ENCODE measurements around the gene KRTAP6-1.

KRTAP6-1 gene

GRCh38 chr21:30613836-30614235 is at the start of gene KRTAP6-1:
Gene KRTAP6-1, minus strand, starts transcription at chr21:30613930. Its CDS starts 26 bp downstream, at chr21:30613904.
- no peak for DNase-seq

- no peak for DNase-seq
These were observed 39.2 kb upstream of the KRTAP6-1 start for GRCh38 chr21:30652891-30653290.

DNA sequence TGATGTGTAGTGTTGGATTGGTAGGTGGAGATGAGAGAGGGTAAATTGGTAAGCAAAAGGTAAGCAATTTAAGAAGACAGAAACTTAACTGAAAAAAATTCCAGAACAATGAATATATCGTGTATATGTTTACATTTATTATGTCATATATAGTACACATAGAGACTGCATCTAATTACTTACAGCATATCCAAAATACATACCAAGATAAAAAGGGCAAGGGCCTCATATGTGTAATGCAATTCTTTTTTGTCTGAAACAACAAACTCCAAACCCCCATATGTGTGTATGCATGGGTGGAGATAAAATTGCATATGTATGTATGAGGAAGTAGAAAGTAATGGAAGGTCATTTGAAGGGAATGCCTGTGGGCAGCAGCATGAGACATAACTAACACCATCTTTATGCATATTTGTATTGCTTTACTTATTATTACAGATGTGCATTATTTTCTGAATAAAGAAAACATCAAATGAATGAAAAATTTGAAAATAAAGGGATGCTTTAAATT is 33.2 kb upstream of the KRTAP6-1 start:
- DNase-seq = no peak

GRCh38 chr21:30642564-30642963 is 28.8 kb upstream of the KRTAP6-1 start, which contains the start of gene KRTAP20-3:
Gene KRTAP20-3, plus strand, starts transcription at chr21:30642864.
- DNase-seq = no peak

GRCh38 chr21:30638686-30639085 is 25.0 kb upstream of the KRTAP6-1 start:
- DNase-seq = no peak

GRCh38 chr21:30634906-30635305 is 21.2 kb upstream of the KRTAP6-1 start, which contains the start of gene KRTAP20-2:
Gene KRTAP20-2, plus strand, starts transcription at chr21:30635206. Its CDS starts 58 bp downstream, at chr21:30635264.
- DNase-seq = no peak

DNA sequence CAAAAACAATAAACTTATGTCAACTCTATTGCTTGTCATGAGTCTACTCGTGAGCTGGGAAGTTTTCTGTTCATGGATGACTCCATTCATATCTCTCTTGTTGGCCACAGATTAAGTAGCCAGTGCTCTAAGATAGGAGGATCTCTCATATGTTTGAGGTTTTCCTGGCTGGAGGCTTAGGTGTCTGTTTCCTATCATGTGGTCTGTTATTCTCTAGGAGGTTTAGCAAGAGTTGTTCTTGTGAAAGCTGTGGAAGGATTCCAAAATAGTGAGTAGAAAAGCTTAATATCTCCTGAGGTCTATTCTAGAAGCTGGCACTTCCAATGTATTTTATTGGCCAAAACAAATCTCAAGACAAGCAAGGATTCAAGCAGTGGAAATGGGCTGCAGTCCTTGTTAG is 15.5 kb upstream of the KRTAP6-1 start:
- DNase-seq = no peak

GRCh38 chr21:30628109-30628508 is 14.4 kb upstream of the KRTAP6-1 start:
- no peak for DNase-seq

DNA sequence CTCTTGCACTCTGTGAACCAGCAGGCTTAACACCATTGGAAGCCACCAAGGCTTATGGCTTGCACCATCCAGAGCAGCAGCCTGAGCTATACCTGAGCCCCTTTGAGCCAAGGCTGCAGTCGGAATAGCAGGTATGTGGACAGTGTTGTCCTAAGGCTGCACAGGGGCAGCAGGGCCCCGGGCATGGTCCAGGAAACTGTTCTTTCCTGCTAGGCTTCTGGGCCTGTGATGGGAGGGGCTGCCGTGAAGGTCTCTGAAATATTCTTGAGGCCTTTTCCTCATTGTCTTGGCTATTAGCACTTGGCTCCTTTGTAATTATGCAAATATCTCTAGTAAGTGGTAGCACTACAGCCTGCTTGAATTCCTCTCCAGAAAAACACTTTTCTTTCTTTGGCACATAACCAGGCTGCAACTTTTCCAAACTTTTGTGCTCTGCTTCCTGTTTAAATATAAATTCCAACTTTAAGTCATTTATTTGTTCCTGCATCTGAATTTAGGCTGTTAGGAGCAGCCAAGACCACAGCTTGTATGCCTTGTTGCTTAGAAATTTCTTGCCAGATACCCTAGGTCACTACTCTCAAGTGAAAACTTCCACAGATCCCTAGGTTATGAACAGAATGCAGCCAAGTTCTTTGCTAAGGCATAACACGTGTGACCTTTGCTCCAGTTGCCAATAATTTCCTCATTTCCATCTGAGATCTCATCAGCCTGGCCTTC is 11.9 kb upstream of the KRTAP6-1 start:
- no peak for DNase-seq

GRCh38 chr21:30623362-30623761 is 9.6 kb upstream of the KRTAP6-1 start:
- no peak for DNase-seq

- no peak for DNase-seq
These were observed 6.8 kb upstream of the KRTAP6-1 start, which contains the start of gene KRTAP20-4 for GRCh38 chr21:30620522-30620921. Gene KRTAP20-4, plus strand, starts transcription at chr21:30620627.

GRCh38 chr21:30620080-30620479 is 6.3 kb upstream of the KRTAP6-1 start:
- DNase-seq = no peak

DNA sequence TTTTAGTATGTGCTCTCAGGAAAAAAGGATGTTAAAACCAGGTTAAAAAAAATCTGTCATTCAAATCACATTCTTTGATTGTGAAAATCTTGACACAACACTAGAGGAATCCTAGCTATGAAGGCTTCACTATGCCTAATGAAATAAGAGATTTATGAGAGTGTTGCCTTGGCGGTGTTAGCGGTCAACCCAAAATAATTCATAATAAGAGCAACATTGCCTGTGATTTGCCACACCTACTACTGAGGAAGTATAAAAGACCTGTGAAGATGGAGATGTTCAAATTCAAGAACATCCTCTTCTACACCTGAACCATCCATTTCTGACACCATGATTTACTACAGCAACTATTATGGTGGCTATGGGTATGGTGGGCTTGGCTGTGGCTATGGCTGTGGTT is 2.4 kb upstream of the KRTAP6-1 start, which contains the start of gene KRTAP20-1:
Gene KRTAP20-1, plus strand, starts transcription at position 301 of the 400 bp plus-strand sequence. Its CDS starts 30 bp downstream, at position 331.
- no peak for DNase-seq

GRCh38 chr21:30615199-30615598 is 1.5 kb upstream of the KRTAP6-1 start:
- no peak for DNase-seq

DNA sequence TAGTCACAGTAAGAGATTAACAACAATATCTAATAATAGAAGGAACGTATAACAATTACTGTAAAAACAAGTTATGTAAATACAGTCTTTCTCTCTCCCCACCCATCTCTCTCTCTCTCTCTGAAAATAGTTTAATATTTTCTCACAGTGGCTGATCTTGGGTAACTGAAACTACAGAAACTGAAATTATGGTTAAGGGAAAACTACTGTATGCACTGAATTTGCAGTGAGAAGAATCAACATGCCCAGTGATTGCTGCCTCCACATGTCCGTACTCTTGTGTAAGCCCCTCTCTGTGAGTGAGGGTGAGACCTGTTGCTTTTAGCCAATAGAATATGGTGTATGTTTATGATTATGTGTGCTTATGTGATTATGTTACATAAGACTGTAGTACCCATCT is 1.6 kb downstream of the KRTAP6-1 start:
- DNase-seq = no peak

GRCh38 chr21:30605968-30606367 is 7.8 kb downstream of the KRTAP6-1 start:
- no peak for DNase-seq

DNA sequence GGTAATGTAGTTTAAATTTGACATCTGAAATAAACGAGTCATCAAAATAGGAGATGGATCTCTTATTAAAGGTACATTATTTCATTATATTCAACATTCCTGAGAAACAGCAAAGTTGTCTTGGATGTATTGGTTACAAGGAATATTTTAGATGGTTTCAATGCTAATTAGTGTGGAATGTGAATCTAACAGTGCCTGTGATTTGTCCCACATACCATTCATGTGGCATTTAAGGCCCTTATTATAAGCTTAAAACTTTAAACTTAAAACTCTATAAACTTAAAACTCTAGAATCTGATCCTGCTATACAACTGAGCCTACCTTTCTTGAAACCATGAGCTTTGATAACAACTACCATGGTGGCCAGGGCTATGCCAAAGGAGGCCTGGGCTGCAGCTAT is 12.9 kb downstream of the KRTAP6-1 start, which contains the start of gene KRTAP22-1:
Gene KRTAP22-1, plus strand, starts transcription at position 301 of the 400 bp plus-strand sequence.
- no peak for DNase-seq

DNA sequence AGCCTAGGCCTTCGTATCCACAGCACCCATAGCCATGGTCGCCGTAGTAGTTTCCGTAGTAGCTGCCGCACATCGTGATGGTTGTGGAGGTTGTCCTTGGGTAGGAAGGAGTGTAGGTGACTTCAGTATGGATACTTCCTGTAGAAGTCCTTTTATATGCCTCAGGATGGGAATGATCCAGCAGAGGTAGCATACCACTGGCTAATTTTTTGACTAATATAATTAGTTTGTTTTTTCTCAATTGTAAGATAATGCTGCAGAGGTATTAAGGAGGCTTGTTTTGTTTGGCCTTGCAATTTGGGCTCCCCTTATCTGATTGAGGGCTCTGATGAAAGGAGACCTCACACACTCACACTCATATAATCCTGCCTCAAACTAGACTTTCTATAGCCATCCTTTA is 14.9 kb downstream of the KRTAP6-1 start, which contains the start of gene KRTAP6-2:
Gene KRTAP6-2, minus strand, starts transcription at position 101 of the 400 bp plus-strand sequence. Its CDS starts 28 bp downstream, at position 73.
- DNase-seq = no peak

GRCh38 chr21:30592140-30592539 is 21.6 kb downstream of the KRTAP6-1 start, which contains the start of gene KRTAP6-3:
Gene KRTAP6-3, plus strand, starts transcription at chr21:30592440. Its CDS starts 6 bp downstream, at chr21:30592446.
- DNase-seq = no peak

DNA sequence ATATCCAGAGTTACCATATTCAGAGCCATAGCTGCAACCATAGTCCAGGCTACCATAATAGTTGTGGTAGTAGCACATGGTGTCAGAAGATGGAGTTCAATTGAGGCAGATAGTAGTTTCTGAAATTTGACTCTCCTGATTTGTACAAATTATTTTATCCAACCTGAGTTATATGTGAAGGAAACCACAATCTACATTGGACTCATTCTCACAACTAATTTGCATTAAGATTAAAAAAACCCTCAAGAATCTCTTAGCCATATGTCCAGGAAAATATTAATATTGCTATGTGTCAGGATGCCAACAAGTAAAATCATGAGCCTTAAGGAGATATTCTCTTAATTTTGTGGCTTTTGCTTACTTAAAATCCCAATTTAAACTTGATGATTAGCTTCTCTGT is 23.4 kb downstream of the KRTAP6-1 start, which contains the start of gene KRTAP22-2:
Gene KRTAP22-2, minus strand, starts transcription at position 101 of the 400 bp plus-strand sequence.
- no peak for DNase-seq

DNA sequence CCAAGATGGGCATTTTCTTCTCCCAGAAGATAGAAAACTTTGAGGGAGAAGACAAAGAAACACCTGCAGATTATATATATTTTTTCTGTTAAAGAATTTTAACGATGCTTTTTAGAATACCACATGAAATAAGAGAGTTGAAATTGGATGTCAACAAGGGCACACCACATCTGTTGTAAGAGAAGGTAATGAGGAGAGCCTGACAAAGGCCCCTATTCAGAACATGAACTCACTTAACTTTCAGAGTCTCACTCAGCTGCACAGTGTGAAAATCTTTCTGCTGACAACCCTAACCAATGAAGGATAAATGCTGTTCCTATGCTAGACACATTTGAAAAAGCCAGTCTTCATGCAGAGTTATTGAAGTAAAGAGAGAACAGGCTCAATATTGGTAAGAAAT is 30.9 kb downstream of the KRTAP6-1 start:
- no peak for DNase-seq

DNA sequence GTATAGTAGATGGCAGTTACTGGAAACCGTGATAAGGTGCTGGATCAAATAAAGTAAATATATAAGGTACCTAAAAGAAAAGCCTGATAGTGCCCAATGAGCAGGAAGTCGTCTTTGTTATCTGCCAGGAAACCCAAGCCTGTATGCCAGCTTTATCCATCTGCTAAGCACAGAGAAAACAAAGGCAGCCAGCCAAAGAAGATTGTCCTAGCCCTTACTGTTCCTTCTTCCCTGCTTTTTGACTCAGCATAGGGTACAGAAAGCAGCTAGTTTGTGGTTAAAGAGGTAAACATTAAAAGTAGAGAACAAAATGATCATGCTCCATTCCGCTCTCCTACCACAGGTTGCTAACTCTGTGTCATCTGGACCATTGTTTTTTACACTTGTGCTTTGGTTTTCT is 33.6 kb downstream of the KRTAP6-1 start:
- DNase-seq = no peak

- DNase-seq = no peak
These were observed 34.4 kb downstream of the KRTAP6-1 start for GRCh38 chr21:30579346-30579745.

DNA sequence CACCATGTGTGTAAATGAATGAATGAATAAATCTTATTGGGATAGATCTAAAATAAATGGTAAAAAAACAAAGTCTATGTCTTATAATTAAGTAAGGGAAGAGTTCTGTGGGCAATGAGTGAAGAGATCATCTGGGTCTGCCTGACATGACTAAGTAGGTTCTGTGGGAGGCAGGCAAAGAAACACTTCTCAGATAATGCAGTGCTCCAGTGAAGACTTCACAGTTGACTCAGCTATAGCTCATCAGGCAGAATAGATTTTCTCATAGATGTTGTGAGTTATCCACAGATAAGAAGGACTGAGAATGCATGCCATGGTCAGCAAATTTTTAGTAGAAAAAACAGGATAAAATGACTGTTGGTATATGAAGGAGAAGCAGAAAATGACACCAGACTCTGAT is 36.0 kb downstream of the KRTAP6-1 start:
- no peak for DNase-seq
